Activated T-helper 9 cell treated with anti-CD3 and anti-CD28 coated beads, Interleukin-2, amount 50 U/mL, for 16 hours (primary cell): Measurements from ENCODE around the gene P4HA3.
"Not testable (repeated sequence)": the region's sequence is repeated elsewhere in the genome, so short reads cannot be mapped to it uniquely, and the experiment has no call there.

Source experiments
- DNase-seq: peaks from one replicate; pipeline ENCODE4 v3.0.0-alpha.2; 2020; ENCODE audit warnings: low read depth

The P4HA3 gene

DNA sequence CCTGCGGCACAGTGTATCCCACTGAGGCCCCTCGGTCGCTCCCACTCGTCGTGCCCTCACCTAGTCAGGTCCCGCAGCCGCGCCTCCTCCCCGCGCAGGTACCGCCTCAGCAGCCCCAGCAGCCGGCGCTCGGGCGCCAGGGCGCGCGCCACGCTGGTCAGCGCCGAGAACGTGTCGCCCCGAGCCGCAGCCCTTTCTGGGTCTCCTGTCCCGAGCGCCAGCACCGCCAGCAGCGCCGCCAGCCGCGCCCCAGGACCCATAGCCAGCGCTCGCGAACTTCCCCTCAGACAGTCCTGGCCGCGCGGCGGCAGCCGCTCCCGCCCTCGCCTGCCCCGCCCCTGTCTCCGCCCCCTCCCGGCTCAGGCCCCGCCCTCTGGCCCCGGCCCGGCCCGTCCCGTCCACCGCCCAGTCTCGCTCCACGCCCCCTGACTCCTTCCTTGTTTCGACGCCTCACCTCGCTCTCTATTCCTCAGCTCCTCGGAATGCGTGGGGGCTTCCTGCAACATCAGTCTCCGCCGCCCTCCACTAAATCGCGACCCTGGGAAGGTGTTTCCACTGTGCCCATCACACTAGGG is at the start of gene P4HA3:
Gene P4HA3 (minus strand): TSS at position 289 of the 575 bp plus-strand sequence. CDS start 29 bp downstream, at position 260.
- DNase-seq: peak; percentile 6

DNA sequence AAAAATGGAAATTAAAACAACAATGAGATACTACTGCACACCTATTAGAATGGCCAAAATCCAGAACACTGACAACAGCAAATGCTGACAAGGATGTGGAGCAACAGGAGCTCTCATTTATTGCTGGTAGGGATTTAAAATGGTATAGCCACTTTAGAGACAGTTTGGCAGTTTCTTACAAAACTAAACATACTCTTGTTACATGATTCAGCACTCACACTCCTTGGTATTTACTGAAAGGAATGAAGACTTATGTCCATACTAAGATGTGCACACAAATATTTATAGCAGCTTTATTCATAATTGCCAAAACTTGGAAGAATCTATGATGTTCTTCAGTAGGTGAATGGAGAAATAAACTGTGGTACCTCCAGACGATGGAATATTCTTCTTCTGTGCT is 46.0 kb upstream of the P4HA3 start:
- DNase-seq: no peak

DNA sequence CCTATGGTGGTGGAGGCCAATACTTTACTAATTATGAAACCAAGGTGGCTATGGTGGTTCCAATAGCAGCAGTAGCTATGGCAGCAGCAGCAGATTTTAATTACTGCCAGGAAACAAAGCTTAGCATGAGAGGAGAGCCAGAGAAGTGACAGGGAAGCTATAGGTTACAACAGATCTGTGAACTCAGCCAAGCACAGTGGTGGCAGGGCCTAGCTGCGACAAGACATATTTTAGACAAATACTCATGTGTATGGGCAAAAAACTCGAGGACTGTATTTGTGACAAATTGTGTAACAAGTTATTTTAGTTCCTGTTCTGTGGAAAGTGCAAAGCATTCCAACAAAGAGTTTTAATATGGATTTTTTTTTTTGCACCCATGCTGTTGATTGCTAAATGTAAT is 44.2 kb upstream of the P4HA3 start:
- DNase-seq: no peak

DNA sequence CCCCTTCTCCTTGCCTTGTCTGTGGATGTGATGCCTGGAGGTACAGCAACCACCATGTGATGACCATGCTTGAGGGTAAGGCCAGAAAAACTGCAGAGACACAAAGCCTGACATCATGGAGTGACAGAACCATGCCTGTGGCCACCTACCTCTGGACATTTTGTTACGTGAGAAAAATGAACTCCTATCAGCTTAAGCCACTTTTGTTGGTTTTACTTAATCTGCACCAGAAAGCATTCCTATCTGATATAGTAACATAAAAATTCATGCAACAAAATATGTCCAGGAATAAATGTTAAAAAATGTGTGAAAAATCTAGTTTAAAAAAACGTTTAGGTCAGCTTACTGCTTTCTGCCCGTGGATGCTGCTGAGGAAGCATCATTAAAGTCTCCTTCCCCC is 42.6 kb upstream of the P4HA3 start:
- no peak for DNase-seq

DNA sequence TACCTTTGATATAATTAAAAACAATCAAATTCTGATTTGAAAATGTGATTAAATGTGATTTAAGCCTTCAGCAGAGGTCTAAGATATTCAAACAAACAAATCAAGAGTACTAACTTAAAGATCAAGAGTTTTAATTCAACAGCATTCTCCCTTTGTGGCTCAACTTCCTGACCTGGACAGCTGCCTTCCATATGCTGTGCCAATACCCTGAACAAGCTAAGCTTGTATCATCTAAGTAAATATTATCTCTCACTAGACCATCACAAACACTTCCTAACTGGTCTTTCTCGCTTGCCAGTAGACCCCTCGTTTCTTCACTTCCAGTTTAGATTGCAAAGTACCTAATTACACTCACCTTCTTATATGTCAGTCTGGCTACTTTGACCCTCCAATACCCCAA is 35.9 kb upstream of the P4HA3 start:
- no peak for DNase-seq

DNA sequence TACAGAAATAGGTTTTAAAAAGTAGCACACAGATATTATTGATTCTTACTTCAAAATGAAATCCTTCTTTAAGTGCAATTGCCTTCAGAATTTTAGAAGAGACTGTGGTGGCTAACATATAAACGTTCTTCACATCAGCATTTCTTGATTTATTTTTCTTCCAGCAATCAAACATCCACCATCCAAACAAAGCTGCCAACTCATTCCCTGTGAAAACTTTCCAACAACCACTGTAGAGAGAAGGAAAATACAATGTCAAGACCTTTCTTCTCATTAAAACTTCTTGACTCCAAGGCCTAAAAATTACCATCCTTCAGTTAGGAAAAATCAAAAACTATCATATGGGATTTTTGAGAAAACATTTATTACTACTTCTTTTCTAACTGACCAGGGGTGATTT is 34.0 kb upstream of the P4HA3 start:
- DNase-seq: no peak

DNA sequence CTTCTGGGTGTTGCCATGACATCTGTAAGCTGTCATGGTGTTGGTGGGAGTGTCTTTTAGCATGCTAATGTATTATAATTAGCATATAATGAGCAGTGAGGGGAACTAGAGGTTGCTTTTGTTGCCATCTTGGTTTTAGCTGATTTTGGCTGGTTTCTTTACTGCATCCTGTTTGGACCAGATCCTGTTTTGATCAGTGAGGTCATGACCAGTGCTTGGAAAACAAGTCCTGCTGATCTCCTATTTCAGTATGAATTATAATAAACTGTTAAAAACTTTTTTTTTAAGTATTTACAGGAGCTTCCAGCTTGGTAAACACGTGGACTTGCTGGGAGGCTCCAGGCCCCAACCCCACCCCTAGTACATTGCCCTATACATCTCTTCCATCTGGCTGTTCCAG is 30.5 kb upstream of the P4HA3 start:
- DNase-seq: no peak

DNA sequence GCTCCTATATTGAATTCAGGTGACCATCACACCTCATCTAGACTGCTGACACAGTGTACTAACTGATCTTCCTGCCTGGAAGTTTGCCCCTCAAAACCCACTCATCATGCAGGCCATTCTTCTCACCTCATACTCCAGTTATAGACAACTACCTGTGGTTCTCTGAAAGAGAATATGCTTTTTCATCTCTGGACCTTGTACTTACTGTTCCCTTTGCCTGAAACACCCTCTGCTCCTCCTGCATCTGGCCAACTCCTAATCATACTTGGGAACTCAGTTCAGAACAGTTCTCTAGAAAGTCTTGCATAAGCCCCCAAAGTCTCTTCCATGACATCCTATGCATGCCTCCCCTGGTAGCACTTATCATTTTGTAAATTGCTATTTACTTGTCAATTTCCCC is 28.2 kb upstream of the P4HA3 start:
- DNase-seq: no peak

DNA sequence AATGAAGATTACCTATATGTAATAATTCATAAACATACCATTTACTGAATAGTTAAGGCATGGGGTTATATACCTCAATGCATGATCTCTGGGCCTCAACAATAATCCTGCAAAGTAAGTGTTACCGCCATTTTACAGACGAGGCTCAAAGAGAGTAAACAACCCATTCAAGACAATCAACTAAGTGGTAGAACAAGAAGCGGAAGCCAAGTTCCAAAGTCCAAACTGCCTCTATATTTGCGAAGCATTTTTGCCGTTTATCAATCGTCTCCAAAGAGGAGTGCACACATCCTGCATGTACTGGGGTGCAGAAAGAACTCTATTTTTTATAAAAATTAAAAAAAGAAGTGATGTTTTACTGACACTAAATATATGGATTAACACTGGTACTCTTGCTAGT is 27.5 kb upstream of the P4HA3 start:
- DNase-seq: no peak

DNA sequence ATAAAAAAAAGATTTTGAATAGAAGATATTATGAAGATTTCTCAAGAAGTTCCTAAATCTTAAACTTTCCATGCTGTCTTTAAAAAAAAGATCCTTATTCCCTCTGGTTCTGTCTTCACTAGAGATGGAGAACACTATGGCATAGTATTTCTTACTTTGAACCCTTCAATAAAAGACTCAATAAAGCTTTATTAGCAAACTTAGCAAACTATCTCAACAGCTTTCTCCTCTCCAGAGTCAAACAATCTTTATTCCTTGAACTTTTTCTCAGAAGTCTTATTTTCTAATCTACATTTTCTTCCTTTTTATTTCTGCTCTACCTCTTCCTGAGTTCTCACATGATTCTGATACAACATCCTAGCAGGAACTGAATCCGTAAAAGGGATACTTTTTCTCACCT is 21.8 kb upstream of the P4HA3 start:
- DNase-seq: no peak

DNA sequence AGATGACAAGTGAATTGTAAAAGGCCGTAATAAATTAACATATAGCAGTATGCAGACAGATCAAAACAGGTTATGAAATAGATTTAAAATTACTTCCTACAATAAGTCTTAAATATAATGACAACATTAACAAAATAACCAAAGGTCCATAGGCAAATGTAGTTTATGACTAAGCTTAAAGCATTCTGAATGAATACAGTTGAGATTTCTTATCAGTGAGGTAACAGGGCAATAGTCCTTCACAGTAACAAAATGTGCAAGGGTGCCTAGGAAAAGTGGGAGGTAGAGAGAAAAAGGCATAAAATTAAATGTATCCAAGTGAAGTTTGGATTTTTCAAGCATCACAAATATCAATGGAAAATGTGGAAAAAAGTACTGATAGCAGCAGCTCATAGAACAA is 20.9 kb upstream of the P4HA3 start:
- no peak for DNase-seq

DNA sequence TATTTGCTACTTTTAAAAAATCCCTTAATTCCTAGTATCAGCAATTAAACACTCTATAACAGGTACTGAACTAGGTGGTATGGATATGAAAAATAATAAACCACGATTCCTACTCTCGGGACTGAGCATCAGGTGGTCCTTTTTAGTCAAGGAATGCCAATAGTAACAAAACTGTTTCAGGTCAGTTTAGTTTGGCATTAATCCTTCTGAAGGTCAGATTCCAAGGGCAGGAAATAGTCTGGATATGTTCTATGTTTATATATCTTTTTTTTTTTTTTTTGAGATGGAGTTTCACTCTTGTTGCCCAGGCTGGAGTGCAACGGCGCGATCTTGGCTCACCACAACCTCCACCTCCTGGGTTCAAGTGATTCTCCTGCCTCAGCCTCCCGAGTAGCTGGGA is 19.6 kb upstream of the P4HA3 start:
- DNase-seq: not testable (repeated sequence)

DNA sequence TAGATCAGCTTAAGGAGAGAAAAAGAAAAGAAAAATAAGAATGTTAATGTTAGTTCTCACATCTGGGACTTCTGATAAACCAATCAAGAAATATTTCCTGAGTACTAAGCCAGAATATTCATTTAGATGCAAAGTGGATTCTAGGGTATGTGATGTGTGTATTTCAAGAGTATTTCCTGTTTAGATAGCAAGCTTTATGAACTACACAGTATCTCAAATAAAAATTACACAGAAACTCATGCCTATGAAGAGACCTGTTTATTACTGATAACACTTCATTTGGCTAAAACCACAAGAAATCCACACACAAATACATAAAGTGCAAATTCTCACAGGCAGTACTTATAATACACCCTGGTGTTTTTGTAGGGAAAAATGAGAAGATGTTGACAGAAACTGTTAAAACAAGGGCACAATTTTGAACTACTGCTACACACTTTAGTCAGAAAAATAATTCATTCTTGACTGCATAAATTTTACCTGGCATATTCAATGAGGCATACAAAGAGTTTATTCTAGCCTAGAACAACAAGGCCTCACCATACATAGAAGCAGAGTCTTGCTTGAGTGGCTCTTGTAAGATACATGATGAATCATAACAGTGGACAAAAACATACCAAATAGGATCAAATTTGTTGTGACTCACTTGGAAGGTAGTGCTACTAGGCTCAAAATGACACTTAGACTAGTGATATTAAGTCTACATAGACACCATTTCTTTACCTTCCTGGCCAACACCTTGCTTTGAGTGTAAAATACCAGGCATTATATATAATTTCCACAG is 18.8 kb upstream of the P4HA3 start:
- no peak for DNase-seq

DNA sequence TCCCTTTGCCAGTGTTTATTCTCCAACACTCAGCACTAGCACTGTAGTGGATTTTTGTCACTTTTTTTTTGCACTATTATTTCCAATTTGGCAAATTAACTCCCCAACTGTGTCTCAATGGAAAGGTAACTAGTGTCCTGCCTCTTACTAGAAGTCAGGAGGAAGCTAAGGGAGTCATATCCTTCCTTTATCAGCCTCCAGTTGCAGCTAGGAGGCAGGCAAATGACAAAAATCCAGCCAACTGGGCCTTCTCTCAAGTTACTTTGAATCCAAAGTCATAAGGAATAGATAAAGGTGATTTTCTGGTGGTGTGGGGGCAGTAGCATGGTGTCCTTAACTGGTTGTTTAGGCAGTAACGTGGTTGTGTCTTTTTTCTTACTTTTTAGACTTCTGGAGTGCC is 15.6 kb upstream of the P4HA3 start:
- DNase-seq: no peak

DNA sequence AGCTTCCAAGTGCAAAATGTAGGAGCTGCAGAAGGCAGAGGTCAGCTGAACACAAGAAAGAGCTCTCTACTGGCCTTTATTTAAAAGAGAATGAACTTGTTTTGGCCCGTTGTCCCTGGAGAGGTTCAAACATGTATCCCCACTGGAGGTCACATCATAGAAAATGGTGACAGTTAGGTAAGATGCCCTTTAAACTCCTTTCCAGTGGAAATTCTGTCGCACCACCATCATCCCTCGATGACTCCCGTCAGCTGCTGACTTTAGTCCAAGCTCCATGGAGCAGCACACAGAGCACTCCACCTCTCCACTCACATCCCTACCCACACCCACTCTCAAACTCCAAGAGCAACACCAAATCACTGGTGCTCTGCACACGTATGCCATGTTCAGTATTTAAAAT is 15.2 kb upstream of the P4HA3 start:
- DNase-seq: no peak

DNA sequence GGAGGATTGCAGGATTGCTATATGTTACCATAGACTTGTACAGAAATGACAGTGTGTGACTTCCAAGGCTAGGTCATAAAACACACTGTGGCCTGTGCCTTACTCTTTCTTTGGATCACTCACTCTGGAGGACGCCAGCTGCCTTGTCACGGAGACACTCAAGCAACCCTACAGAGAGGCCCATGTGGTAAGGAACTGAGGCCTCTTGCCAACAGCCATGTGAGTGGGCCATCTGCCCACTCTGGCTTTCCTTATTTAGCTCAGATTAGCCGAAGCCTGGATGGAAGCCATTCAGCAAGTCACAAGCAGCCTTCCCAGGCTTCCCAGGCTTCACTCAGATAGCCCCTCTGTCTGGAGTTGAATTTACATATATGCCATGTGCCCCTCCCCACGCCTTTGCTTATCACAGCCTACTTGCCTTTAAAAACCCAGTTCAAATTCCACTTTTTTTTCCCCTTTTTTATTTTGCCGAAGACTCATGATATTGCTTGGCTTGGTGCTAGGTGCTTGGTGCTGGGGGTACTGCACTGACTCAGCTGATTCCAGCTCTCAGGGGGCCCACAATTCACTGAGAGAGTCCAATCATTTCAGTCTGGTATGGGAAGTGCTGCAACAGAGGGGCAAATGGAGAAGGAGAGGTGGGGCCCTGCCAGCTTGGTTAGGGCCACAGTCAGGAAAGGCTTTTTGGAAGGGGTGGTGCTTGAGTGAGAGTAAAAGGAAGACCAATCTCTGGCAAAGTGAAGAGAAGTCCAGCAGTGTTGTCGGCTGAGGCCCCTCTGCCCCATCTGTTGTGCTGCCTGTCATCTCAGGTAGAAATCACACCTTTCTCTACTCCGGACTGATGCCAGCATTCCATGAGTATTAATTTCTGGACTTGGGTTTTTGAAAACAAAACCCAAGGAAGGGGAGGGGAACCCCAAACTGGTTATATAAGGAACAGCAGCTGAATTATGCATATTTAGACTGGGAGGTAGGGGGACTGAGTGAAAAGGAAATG is 14.5 kb upstream of the P4HA3 start:
- no peak for DNase-seq

DNA sequence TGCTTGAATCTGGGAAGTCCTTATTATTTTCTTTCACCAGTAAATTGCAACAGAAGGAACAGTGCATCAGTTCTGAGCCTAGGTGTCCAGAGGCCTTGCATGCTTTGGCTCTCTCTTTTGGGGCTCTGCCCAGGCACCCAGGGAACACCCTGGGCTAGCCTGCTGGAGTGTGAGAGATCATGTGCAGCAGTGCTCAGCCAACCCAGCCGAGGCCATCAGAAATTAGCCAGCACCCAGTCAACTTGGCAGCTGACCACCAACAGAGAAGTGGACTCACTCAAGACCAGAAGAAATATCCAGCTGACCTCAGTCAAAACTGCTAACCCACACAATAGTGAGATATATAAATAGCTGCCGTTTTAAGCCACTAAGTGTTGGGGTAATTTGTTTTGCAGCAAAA is 11.2 kb upstream of the P4HA3 start:
- DNase-seq: no peak

DNA sequence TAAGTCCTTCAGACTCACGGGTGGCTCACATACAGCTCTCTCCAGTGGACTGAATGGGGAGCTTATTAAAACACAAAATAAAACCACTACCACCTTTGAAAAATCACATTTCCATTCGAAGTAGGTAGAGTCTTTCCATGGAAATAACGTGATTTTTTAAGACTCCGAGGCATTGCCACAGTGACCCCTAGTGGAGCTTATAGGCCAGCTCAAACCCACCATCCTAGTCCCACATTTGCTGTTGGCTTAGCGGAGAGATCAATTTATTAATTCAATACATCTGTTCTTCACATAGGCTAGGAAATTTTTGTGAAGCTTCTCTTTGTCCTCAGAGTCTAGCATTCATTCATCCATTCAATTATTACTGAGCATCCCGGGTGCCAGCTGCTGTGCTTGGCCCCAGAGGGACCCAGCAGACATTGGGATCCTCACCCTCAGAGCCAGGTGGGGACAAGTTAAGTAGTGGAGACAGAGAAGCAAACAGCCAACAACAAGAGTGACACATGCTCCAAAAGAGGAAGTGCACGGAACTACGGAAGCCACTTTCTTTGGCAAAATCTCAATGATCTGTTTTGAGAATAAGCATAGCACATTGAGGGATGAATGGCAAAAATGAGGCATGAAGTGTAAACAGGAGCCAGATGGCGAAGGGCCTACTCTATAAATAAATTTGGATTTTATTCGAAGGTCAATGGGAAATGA is 10.2 kb upstream of the P4HA3 start:
- DNase-seq: no peak

DNA sequence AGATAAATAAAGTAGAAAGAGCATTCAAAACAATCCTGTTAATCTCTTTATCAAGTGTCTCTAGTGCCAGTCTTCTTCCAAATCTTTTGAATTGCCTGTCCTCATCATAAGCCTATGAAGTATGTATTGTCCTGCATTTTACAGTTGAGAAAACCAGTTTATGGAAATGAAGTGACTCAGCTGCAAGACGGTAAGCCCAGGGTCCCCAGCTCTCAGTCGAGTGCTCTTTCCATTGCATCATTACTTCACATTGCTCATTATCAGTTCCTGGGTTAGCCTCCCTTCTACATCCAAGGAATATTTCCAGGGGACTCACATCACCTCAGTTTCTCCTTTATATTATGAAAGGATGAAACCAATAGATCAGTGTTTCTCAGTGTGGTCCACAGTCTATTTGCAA is 9.1 kb upstream of the P4HA3 start:
- DNase-seq: no peak

DNA sequence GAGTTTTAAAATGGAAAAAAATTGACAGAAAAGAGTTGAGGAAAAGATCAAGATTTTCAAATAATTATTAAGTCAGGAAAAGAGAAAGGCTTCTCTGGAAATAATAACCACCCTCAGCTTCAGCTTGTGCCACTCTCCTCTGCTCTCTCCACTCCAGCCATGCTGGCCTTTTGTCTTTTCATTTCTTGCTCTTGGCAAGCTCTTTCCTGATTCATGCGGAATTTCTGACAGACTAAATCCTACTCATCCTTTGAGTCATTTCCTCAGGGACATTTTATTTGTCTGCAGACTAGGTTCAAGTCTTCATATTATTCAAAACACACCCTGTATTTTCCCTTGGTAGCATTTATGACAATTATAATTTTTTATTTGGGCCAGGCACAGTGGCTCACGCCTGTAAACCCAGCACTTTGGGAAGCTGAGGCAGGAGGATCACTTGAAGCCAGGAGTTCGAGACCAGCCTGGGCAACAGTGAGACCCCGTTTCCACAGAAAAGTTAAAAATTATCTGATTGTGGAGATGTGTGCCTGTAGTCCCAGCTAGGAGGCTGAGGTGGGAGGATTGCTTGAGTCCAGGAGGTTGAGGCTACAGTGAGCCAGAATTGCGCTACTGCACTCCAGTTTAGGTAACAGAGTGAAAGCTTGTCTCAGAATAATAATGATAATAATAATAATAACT is 7.8 kb upstream of the P4HA3 start:
- DNase-seq: no peak

DNA sequence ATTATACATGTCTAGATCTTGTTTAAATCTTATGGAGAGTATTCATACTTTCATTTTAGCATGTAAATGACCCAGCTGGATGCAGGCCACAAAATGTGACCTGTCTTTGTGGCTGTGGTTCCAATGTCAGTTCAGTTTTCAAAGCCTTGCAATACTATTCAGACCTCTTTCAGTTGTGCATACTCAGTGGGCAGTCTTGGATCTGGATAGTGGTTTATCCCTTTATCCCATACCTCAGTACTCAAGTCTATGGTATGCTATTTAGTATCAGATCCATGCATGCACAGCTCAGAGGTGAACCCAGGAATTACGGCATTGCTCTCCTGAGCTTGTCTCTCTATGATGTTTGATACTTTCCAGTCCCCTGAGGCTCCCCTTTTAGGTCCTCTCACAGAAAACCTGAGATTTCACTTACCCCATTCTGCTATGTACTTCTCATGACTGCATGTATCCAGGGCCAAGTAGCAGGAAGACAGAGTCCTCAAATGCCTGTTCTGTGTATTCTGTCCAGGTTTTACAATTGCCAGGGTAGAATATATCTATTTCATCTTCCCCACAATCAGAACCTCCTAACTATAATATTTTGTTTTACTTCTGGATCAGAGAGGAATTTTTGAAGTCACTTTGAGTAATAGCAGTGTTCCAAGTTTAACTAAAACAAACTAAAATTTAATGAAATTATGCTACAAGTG is 6.9 kb upstream of the P4HA3 start:
- DNase-seq: no peak
